ENCODE results near the gene ZNF222. TPM values are rescaled to one million over a fixed set of nuclear protein-coding genes. Genes with fewer than 3 reads are reported as not detected.

Gene ZNF222
- polyA plus RNA-seq, 1 donor (not counting 4 experiments of a cell fraction or from before 2014, with no cell fraction given), result 2.7 TPM

- Histone ChIP-seq H2AFZ (ENCODE audit: control insufficient read depth, low read length) (peak overlapping the region; percentile 95), H3K27ac (ENCODE audit: control insufficient read depth, insufficient read depth, low read length) (peak overlapping the region; percentile 70), H3K36me3 (ENCODE audit: control insufficient read depth in 2 of 2, extremely low read depth in 1 of 2, insufficient read depth in 2 of 2, low read length in 2 of 2) (peaks cover 6 to 7% of the 10 kb centered on the region in 2 experiments), H3K4me3 (ENCODE audit: control insufficient read depth in 2 of 3, extremely low read depth in 1 of 3, insufficient read depth in 2 of 3, low read depth in 1 of 3, low read length in 3 of 3) (peak overlapping the region; percentile 82 to 91 (median 89)), H3K4me1 (ENCODE audit: control insufficient read depth, extremely low read depth, insufficient read depth, low read length) (no peaks in the 10 kb centered on the region), H3K9me3 (ENCODE audit: control insufficient read depth, low read depth, low read length) (no peaks in the 10 kb centered on the region), H3K4me2 (ENCODE audit: control insufficient read depth, extremely low read depth, insufficient read depth, low read depth, low read length) (peak overlapping the region; percentile 86), H3K9me1 (ENCODE audit: control insufficient read depth, extremely low read depth, insufficient read depth, low read length) (no peaks in the 10 kb centered on the region), H3K79me2 (ENCODE audit: control insufficient read depth, insufficient read depth, low read length) (peaks cover 18% of the 10 kb centered on the region), H4K20me1 (ENCODE audit: control insufficient read depth, extremely low read depth, insufficient read depth, low read length) (no peaks in the 10 kb centered on the region), H3K9ac (ENCODE audit: control insufficient read depth, extremely low read depth, insufficient read depth, low read length) (peak overlapping the region; percentile 78), H3K27me3 (ENCODE audit: control insufficient read depth, extremely low read depth, insufficient read depth, low read length) (no peaks in the 10 kb centered on the region)
- TF ChIP-seq CTCF (optimal IDR thresholded peaks at IDR 0.05 in 1 of 3, IDR thresholded peaks at IDR 0.05 in 1 of 3, conservative IDR thresholded peaks at IDR 0.05 in 1 of 3; ENCODE audit: extremely low read depth in 1 of 3, insufficient read depth in 2 of 3, low read length in 3 of 3) (no peak), EZH2 (IDR thresholded peaks at IDR 0.05; ENCODE audit: low read length) (no peak)
- dilution Hi-C loops (cut with MboI; ENCODE audit: extremely low pct_ligation_motif_present, low sequenced_read_pairs), result no loop called here
- FAIRE-seq (no peak), DNase-seq (ENCODE audit: low read depth, low spot score) (no peak)
These were observed 40.5 kb upstream of the ZNF222 start for GRCh38 chr19:43984687-43985000.

DNA sequence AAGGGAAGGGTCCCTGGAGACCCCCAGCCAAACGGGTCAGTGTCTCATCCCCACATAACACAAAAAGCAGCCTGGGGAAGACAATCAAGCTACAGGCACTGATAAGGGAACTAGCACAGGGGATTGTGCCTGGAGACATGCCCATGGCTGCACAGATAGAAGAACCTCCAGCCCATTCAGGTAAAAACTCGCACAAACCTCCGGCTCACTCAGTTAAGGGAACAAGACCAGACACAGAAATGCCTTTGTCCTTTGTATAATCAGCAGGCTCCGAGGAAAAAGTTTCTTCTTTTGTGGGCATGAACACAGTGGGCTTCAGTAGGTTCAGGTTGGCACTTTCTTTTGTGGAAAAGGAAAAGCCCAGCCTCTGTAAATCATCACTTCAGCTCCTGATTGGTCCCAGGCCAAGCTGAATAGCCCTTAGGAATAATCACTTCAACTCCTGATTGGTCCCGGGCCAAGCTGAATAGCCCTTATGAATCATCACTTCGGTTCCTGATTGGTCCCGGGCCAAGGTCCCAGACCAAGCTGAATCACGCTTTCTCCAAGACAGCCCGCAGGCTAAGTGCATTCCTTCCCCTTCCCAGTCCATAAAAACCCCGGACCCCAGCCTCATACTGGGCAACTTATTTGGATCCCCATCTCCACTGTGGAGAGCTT, 27.4 kb upstream of the ZNF222 start:
- dilution Hi-C loops (cut with MboI; ENCODE audit: extremely low pct_ligation_motif_present, low sequenced_read_pairs), result no loop called here
- peak overlapping the region in 2 of 3 experiments; percentile 35 to 55 for H3K4me3 ChIP-seq (ENCODE audit: control insufficient read depth in 2 of 3, extremely low read depth in 1 of 3, insufficient read depth in 2 of 3, low read depth in 1 of 3, low read length in 3 of 3)
- DNase-seq (ENCODE audit: low read depth, low spot score) (peak; percentile 38), FAIRE-seq (peak; percentile 88)
- TF ChIP-seq CTCF (optimal IDR thresholded peaks at IDR 0.05 in 1 of 3, IDR thresholded peaks at IDR 0.05 in 1 of 3, conservative IDR thresholded peaks at IDR 0.05 in 1 of 3; ENCODE audit: extremely low read depth in 1 of 3, insufficient read depth in 2 of 3, low read length in 3 of 3) (no peak), EZH2 (IDR thresholded peaks at IDR 0.05; ENCODE audit: low read length) (no peak)
- H3K4me2 ChIP-seq (ENCODE audit: control insufficient read depth, extremely low read depth, insufficient read depth, low read depth, low read length), result peak overlapping the region; percentile 84
- H3K9me1 ChIP-seq (ENCODE audit: control insufficient read depth, extremely low read depth, insufficient read depth, low read length), result no peaks in the 10 kb centered on the region
- no peaks in the 10 kb centered on the region for H4K20me1 ChIP-seq (ENCODE audit: control insufficient read depth, extremely low read depth, insufficient read depth, low read length)
- H3K79me2 ChIP-seq (ENCODE audit: control insufficient read depth, insufficient read depth, low read length), result no peaks in the 10 kb centered on the region
- peaks cover 12% of the 10 kb centered on the region for H3K4me1 ChIP-seq (ENCODE audit: control insufficient read depth, extremely low read depth, insufficient read depth, low read length)
- H3K9me3 ChIP-seq (ENCODE audit: control insufficient read depth, low read depth, low read length), result peaks cover 3% of the 10 kb centered on the region
- peak overlapping the region; percentile 66 for H3K27ac ChIP-seq (ENCODE audit: control insufficient read depth, insufficient read depth, low read length)
- H3K27me3 ChIP-seq (ENCODE audit: control insufficient read depth, extremely low read depth, insufficient read depth, low read length), result no peaks in the 10 kb centered on the region
- H2AFZ ChIP-seq (ENCODE audit: control insufficient read depth, low read length), result peak overlapping the region; percentile 73
- peaks cover 7 to 10% of the 10 kb centered on the region in 2 experiments for H3K36me3 ChIP-seq (ENCODE audit: control insufficient read depth in 2 of 2, extremely low read depth in 1 of 2, insufficient read depth in 2 of 2, low read length in 2 of 2)
- peak overlapping the region; percentile 45 for H3K9ac ChIP-seq (ENCODE audit: control insufficient read depth, extremely low read depth, insufficient read depth, low read length)

Data from keratinocyte (primary cell).